NOMO-1 treated with DMSO at 0.1 percent for 48 hours (cell line): ENCODE results near the gene MEF2C.
"Not testable (repeated sequence)": the region's sequence is repeated elsewhere in the genome, so short reads cannot be mapped to it uniquely, and the experiment has no call there.

Experiments
- DNase-seq: peaks from one replicate; lab custom pipeline; 2025; ENCODE audit not compliant: unreplicated experiment; lab: John Stamatoyannopoulos, UW

Gene MEF2C

GRCh38 chr5:88805151-88805784, 77.7 kb downstream of the MEF2C start:
- DNase-seq = no peak

DNA sequence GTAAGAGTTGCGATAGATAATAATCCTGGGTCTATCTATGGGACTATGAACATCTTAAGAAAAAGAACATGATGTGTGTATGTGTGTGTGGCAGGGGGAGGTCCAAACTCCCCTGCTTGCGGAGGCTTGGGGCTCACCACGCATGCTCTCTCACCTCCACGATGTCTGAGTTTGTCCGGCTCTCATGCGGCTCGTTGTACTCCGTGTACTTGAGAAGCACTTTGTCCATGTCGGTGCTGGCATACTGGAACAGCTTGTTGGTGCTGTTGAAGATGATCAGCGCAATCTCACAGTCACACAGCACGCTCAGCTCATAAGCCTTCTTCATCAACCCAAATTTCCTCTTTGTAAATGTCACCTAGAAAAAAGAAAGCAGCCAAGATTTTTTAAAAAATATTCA, 78.5 kb downstream of the MEF2C start:
- DNase-seq = no peak

DNA sequence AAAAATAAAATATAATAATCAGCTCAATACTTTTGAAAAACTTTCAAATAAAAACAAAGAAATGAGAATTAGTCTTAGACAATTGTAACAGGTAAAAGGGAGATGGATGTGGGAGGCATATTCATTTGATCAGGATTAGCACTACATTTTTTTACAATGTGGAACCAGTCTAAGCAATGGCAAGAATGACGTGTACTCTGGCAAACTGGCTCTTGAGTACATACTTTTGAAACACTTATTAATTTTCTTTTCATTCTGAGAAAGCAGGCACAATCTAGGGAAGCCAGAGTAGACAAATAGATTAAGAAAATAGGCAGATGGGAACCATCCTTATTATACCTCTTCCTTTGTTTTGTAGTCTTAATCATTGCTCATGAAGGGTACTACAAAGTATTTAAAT, 79.7 kb downstream of the MEF2C start:
- DNase-seq = no peak

GRCh38 chr5:88799938-88800535, 82.9 kb downstream of the MEF2C start:
- no peak for DNase-seq

- not testable (repeated sequence) for DNase-seq
Measured at GRCh38 chr5:88798933-88799332, 84.1 kb downstream of the MEF2C start.

DNA sequence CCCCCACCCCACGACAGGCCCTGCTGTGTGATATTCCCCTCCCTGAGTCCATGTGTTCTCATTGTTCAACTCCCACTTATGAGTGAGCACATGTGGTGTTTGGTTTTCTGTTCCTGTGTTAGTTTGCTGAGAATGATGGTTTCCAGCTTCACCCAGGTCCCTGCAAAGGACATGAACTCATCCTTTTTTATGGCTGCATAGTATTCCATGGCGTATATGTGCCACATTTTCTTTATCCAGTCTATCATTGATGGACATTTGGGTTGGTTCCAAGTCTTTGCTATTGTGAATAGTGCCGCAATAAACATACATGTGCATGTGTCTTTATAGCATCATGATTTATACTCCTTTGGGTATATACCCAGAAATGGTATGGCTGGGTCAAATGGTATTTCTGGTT, 89.2 kb downstream of the MEF2C start:
- not testable (repeated sequence) for DNase-seq

DNA sequence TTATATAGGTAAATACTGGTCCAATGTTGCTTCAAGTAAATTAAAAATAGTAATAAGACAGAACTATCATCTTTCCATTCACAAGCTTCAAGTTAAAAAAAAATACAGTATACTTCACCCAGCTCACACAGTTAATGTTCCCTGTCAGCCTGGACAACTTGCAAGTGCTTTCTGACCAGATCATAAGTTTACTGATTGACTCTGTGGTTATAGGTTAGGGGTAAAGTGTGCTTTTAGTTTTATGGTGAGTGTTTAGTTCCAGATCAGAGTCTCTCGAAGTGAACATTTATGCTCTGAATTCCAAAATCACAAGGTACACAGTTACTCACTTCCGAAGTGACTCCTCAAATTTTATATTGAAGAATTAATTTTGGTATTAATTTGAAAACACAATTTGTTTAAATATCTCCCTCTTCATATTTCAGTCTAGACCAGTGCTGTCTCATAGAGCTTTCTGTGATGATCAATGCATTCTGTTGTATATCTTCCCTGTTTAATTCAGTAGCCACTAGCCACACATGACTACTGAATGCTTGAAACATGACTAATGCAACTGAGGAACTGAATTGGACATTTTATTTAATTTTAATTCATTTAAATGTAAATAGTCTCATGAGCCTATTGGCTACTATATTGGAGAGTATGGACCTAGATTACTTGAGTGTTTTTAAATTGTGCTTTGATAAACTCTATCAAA, 90.7 kb downstream of the MEF2C start:
- no peak for DNase-seq

- DNase-seq = no peak
Measured at GRCh38 chr5:88787856-88788255, 95.1 kb downstream of the MEF2C start.

- no peak for DNase-seq
Measured at GRCh38 chr5:88786789-88787188, 96.2 kb downstream of the MEF2C start.

- peak; percentile 10 for DNase-seq
Measured at GRCh38 chr5:88785746-88786565, 97.0 kb downstream of the MEF2C start.

- DNase-seq = peak; percentile 35
Measured at GRCh38 chr5:88782571-88782970, 100.4 kb downstream of the MEF2C start.

- DNase-seq = no peak
Measured at GRCh38 chr5:88780736-88781135, 102.2 kb downstream of the MEF2C start.

DNA sequence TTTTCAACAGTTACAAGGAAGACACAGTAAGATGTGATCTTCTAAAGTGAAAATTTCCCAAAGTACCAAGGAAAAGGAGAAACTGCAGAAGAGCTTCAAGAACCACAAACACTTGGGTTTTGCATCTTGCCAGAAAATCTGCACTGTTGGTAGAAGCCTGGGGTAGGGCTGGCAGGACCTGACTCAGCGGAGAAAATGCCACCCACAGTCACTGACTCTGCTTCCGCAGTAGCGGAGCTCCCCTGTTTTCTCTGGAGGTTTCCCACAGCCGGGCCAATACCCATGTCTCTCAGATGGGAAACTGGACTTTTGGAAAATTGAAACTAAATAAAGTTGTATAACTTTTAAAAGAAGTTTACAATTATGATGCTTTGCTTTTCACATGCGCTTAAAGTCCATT, 104.2 kb downstream of the MEF2C start:
- no peak for DNase-seq

DNA sequence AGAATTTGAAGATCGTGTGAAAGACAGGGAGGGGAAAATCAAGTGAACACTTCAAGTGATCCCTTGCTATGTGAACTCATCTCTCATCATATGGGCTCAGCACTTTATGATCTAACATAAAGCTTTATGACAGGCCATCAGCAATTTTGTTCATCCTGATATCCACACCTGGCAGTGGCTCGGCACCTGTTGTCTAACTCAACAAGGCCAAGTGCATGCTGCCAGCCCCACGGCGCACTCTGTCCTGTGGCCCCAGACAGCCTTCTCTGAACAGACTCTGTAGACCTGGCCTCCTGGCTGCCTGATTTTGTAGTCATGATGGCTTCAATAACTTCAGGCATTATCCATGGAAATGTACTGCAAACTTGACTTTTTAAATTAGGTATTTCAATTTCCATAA, 106.3 kb downstream of the MEF2C start:
- DNase-seq = no peak

GRCh38 chr5:88772831-88773230, 110.2 kb downstream of the MEF2C start:
- no peak for DNase-seq

DNA sequence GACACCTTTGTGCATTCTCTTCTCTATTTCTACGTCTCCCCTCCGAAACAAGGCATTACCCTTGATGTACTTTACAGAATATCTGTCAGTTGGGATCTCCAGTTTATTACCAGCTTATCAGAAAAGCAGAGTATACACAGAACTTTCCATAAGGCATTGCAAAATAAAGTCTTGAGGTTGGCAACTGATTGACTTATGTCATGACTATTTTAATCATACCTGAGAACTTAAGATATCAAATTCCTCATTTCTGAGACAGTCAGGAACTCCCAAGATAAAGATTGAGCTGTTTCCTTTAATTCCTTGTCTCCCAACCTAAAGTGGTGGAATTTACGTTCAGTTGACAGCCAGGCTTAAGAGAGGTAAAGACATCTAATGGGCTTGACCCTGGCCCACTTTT, 110.9 kb downstream of the MEF2C start:
- DNase-seq = no peak

- DNase-seq = no peak
Measured at GRCh38 chr5:88770276-88771257, 112.4 kb downstream of the MEF2C start.

DNA sequence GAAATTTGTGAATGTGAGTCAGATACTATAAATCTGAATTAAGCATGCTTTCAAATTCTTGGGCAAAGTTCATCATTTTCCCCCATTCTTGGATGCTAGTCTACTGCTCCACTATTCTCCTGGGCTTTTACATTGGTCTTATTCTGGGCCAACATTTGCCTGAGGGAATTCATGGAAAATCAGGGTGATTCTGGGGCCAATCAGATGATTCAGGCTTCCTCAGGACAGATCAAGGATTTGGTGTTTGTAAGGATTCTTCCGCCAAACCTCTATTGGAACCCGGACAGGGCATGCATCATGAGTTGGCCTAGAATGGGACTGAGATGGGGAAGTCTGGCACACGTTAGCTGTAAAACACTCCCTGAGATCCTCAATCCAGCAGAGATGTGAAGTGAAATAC, 113.8 kb downstream of the MEF2C start:
- DNase-seq = no peak

DNA sequence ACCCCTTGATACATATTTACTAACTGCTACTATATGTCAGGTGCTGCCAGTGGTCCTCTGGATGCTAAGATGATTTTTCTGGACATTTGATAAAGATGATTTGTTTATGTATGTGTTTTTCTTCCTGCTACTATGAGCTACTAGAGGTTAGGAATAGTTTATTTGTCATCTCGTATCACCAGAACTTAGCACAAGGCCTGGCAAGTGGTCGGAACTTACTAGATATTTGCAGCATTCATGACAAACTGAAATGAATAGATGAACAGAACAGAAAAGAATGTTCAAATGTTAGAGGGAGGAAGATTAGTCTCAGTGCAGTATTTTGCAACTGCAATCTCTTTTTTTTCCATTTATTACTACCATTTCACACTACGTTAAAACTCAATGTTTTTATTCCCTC, 114.6 kb downstream of the MEF2C start:
- DNase-seq = no peak

DNA sequence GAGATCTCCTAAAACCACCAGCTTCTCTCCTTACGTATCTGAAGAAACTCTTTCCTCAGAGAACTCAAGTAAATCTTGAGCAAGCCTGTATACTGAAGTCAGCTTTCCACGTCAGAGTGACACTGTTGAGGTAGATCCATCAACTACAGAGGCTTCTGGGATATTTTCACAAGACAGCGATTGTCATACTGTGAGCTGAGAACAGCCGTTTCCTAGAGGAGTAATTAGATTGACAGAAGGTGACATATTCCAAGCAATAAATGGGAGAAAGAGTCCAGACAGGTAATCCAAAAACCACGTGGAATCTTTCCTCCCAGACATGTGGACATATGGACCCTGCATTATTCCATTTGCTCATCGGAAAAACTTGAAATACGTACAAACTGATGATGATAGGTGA, 117.2 kb downstream of the MEF2C start:
- DNase-seq = no peak

GRCh38 chr5:88765171-88765570, 117.8 kb downstream of the MEF2C start:
- DNase-seq = no peak
